Lower leg skin (tissue), 3 donors: Measurements from ENCODE around the gene GSN.

Experiments
- CTCF ChIP-seq, 3 donors: fragments of 450-650 bp; IDR thresholded peaks; one replicate each; pipeline ENCODE4 v1.5.1; 2016; ENCODE audit warnings: antibody characterized with exemption in 3 of 3, mild to moderate bottlenecking in 3 of 3, moderate library complexity in 2 of 3
- POLR2A ChIP-seq, 2 donors: fragments of 450-650 bp; IDR thresholded peaks; one replicate each; pipeline ENCODE4 v1.6.1; 2016 to 2017; ENCODE audit warnings: antibody characterized with exemption in 2 of 2, mild to moderate bottlenecking in 1 of 2, moderate library complexity in 1 of 2

GRCh38 chr9:121360601-121361374, 92.8 kb downstream of the GSN start:
- TF ChIP-seq POLR2A (IDR thresholded peaks at IDR 0.05) = no peak
- no peak for TF ChIP-seq CTCF (IDR thresholded peaks at IDR 0.05)
